Measurements from ENCODE around the gene CCDC181.

CCDC181 gene

GRCh38 chr1:169427081-169427641, at the start of gene CCDC181:
Gene CCDC181, minus strand, starts transcription at chr1:169427474. Its CDS starts 2,547 bp downstream, at chr1:169424927.
- peak; percentile 63 for DNase-seq (ENCODE audit: low spot score)

GRCh38 chr1:169475806-169476387, 48.6 kb upstream of the CCDC181 start:
- no peak for DNase-seq (ENCODE audit: low spot score)
- TF ChIP-seq, protein P1, sequence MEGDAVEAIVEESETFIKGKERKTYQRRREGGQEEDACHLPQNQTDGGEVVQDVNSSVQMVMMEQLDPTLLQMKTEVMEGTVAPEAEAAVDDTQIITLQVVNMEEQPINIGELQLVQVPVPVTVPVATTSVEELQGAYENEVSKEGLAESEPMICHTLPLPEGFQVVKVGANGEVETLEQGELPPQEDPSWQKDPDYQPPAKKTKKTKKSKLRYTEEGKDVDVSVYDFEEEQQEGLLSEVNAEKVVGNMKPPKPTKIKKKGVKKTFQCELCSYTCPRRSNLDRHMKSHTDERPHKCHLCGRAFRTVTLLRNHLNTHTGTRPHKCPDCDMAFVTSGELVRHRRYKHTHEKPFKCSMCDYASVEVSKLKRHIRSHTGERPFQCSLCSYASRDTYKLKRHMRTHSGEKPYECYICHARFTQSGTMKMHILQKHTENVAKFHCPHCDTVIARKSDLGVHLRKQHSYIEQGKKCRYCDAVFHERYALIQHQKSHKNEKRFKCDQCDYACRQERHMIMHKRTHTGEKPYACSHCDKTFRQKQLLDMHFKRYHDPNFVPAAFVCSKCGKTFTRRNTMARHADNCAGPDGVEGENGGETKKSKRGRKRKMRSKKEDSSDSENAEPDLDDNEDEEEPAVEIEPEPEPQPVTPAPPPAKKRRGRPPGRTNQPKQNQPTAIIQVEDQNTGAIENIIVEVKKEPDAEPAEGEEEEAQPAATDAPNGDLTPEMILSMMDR (IDR thresholded peaks at IDR 0.05; ENCODE audit: extremely low read depth, missing control alignments): no peak

More at GRCh38 chr1:169427081-169427641, at the start of gene CCDC181:
- TF ChIP-seq, protein P1 (IDR thresholded peaks at IDR 0.05; ENCODE audit: extremely low read depth, missing control alignments): no peak

DNA sequence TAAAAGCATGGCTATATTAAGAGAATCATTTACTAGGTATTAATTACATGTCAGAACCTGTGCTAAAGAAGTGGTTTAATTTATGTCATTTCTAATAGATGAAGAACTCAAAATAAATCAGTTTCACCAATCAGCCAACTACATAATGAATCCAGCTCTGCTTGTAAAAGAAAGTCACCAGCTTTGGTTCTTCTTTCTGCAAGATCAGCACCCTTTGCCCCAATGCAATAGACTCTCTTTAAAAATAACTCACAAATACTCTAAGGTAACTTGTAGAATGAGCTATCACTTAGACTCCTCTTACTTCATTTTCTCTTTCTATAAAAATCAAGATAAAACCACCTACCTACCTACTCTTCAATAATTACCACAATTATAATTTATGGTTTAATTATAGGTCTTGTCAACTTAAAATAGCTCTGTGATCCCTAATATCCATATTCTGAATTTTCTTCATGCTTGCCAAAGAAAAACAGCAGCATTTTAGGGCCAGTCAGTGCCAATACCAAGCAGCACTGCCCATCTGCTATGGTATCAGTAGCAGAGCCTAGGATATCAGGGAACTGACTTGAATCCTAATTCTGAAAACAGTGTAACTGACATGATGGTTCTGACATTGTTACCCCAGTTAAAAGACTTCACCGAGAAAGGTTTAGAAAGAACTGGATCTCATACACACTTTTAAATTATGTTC, 47.2 kb upstream of the CCDC181 start:
- TF ChIP-seq, protein P1 (IDR thresholded peaks at IDR 0.05; ENCODE audit: extremely low read depth, missing control alignments): no peak
- DNase-seq (ENCODE audit: low spot score): no peak

- TF ChIP-seq, protein P1 (IDR thresholded peaks at IDR 0.05; ENCODE audit: extremely low read depth, missing control alignments): no peak
- DNase-seq (ENCODE audit: low spot score): no peak
Observed at GRCh38 chr1:169473347-169473746, 46.1 kb upstream of the CCDC181 start.

DNA sequence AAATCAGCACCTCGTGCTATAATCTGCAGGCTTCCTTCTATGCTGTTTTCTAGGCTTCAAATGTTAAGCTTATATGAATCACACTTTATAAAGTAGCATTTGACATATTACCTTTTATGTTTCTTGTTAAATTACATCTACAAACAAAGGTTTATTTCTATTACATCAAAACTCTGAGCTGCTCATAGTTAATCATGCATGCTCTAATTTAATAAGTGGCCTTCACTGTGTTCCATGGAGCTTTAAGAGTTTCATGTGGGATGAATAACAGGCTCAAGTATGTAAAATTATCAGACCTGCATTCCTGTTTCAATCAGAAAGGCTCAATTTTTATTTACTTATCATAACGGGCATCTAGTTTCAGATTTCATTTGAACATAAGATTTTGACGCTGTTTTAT, 45.5 kb upstream of the CCDC181 start:
- no peak for DNase-seq (ENCODE audit: low spot score)
- TF ChIP-seq, protein P1 (IDR thresholded peaks at IDR 0.05; ENCODE audit: extremely low read depth, missing control alignments): no peak

GRCh38 chr1:169468982-169469381, 41.7 kb upstream of the CCDC181 start:
- no peak for DNase-seq (ENCODE audit: low spot score)
- TF ChIP-seq, protein P1 (IDR thresholded peaks at IDR 0.05; ENCODE audit: extremely low read depth, missing control alignments): no peak
